ENCODE data around the gene HSPA9. TPM values are rescaled to one million over a fixed set of nuclear protein-coding genes. Genes with fewer than 3 reads are reported as not detected.

Gene HSPA9
- total and polyA plus RNA-seq, 9 of the 15 experiments (the other 6 are each of a cell fraction or from before 2014, with no cell fraction given), result 195 to 583 (median 514) TPM

DNA sequence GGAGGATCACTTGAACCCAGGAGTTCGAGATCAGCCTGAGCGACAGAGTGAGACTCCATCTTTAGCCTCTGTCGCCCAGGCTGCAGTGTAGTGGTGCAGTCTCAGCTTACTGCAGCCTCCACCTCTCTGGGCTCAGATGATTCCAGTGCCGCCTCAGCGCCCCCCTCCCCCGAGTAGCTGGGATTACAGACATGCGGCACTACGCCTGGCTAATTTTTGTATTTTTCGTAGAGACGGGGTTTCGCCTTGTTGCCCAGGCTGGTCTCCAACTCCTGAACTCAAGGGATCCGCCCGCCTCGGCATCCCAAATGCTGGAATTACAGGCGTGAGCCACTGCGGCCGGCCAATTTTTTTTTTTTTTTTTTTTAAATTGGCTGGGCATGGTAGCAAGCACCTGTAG is 2.3 kb upstream of the HSPA9 start:
- in situ Hi-C loops (cut with MboI), result no loop called here
- H3K4me2 ChIP-seq (ENCODE audit: insufficient read depth, low read length), result no peak overlapping the region

More for the DNA sequence above, 2.3 kb upstream of the HSPA9 start:
- Histone ChIP-seq H3K9ac (ENCODE audit: insufficient read depth in 1 of 2, low read depth in 2 of 2, low read length in 2 of 2) (no peak overlapping the region; a peak in 1 of 4 replicates), H2AFZ (ENCODE audit: low read depth, low read length) (0 out of 2 replicates have a peak overlapping the region, but pooled peaks have one; percentile 9), H3K79me2 (ENCODE audit: control insufficient read depth, insufficient read depth, low read length) (peaks cover 30% of the 10 kb centered on the region), H3K9me1 (ENCODE audit: control insufficient read depth, insufficient read depth, low read length) (no peaks in the 10 kb centered on the region), H3K4me1 (replicated peaks in 1 of 2; ENCODE audit: control insufficient read depth in 2 of 2, insufficient read depth in 2 of 2, low read length in 2 of 2) (peaks cover 11 to 21% of the 10 kb centered on the region in 2 experiments; a peak in 4 of 5 replicates), H4K20me1 (replicated peaks; ENCODE audit: control insufficient read depth, insufficient read depth, low read length) (no peaks in the 10 kb centered on the region), H3K27ac (ENCODE audit: extremely low read depth, low read depth, low read length) (no peak overlapping the region), H3K27me3 (ENCODE audit: control insufficient read depth in 2 of 2, insufficient read depth in 2 of 2, low read length in 2 of 2) (no peaks in the 10 kb centered on the region), H3K36me3 (ENCODE audit: control insufficient read depth, insufficient read depth, low read length) (peaks cover 21% of the 10 kb centered on the region), H3K9me3 (replicated peaks; ENCODE audit: control insufficient read depth, insufficient read depth, low read depth, low read length) (peaks cover 2% of the 10 kb centered on the region; the same call in 1 of the 2 replicates), H3K4me3 (no peak overlapping the region)
- BruUV-seq (replicated peaks), result no TSS peak
- DNase-seq (ENCODE audit: extremely low read depth in 1 of 4, low spot score in 3 of 4) (no peak), ATAC-seq (no peak), FAIRE-seq (no peak)
- ChIA-PET CTCF (ENCODE audit: low intra/inter-chr PET ratio) (no interaction called here), POLR2A (interaction anchor here (0.6 kb wide), 4 partner anchors 9 to 828 kb away, joined by 3 read pairs; no protein-coding TSS in a partner anchor)
- intact Hi-C loops (cut with micrococcal nuclease), result loop anchor here (5.0 kb wide), 3 partner anchors 125 to 765 kb away; partner anchors contain the start of gene PAIP2
- TF ChIP-seq BMI1 (IDR thresholded peaks at IDR 0.05; ENCODE audit: low read length) (no peak), ESRRB (CRISPR knock-in tag; IDR thresholded peaks at IDR 0.05; ENCODE audit: borderline replicate concordance) (no peak), MECOM (CRISPR knock-in tag; IDR thresholded peaks at IDR 0.05) (no peak), SNIP1 (IDR thresholded peaks at IDR 0.05; ENCODE audit: low read depth) (no peak), MEIS2 (IDR thresholded peaks at IDR 0.05; ENCODE audit: partially characterized antibody) (no peak), BCL6 (CRISPR knock-in tag; IDR thresholded peaks at IDR 0.05) (no peak), MYNN (IDR thresholded peaks at IDR 0.05) (no peak), MYNN (CRISPR knock-in tag; IDR thresholded peaks at IDR 0.05) (no peak), NRF1 (conservative IDR thresholded peaks at IDR 0.05 in 1 of 2, IDR thresholded peaks at IDR 0.05 in 1 of 2) (no peak), CBFA2T3 (IDR thresholded peaks at IDR 0.05) (no peak), KLF1 (tag; IDR thresholded peaks at IDR 0.05) (no peak), PML (IDR thresholded peaks at IDR 0.05; ENCODE audit: low read length) (no peak), HMG20B (CRISPR knock-in tag; IDR thresholded peaks at IDR 0.05) (no peak), PHB2 (IDR thresholded peaks at IDR 0.05; ENCODE audit: low read depth) (no peak), ZFP36 (IDR thresholded peaks at IDR 0.05; ENCODE audit: low read depth, low read length, partially characterized antibody) (no peak)
- TF ChIP-seq, protein P1, sequence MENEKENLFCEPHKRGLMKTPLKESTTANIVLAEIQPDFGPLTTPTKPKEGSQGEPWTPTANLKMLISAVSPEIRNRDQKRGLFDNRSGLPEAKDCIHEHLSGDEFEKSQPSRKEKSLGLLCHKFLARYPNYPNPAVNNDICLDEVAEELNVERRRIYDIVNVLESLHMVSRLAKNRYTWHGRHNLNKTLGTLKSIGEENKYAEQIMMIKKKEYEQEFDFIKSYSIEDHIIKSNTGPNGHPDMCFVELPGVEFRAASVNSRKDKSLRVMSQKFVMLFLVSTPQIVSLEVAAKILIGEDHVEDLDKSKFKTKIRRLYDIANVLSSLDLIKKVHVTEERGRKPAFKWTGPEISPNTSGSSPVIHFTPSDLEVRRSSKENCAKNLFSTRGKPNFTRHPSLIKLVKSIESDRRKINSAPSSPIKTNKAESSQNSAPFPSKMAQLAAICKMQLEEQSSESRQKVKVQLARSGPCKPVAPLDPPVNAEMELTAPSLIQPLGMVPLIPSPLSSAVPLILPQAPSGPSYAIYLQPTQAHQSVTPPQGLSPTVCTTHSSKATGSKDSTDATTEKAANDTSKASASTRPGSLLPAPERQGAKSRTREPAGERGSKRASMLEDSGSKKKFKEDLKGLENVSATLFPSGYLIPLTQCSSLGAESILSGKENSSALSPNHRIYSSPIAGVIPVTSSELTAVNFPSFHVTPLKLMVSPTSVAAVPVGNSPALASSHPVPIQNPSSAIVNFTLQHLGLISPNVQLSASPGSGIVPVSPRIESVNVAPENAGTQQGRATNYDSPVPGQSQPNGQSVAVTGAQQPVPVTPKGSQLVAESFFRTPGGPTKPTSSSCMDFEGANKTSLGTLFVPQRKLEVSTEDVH (IDR thresholded peaks at IDR 0.05; ENCODE audit: low read depth, partially characterized antibody), result no peak
- TF ChIP-seq, protein P2, sequence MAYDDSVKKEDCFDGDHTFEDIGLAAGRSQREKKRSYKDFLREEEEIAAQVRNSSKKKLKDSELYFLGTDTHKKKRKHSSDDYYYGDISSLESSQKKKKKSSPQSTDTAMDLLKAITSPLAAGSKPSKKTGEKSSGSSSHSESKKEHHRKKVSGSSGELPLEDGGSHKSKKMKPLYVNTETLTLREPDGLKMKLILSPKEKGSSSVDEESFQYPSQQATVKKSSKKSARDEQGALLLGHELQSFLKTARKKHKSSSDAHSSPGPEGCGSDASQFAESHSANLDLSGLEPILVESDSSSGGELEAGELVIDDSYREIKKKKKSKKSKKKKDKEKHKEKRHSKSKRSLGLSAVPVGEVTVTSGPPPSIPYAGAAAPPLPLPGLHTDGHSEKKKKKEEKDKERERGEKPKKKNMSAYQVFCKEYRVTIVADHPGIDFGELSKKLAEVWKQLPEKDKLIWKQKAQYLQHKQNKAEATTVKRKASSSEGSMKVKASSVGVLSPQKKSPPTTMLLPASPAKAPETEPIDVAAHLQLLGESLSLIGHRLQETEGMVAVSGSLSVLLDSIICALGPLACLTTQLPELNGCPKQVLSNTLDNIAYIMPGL (CRISPR knock-in tag; IDR thresholded peaks at IDR 0.05), result no peak
- WGBS (ENCODE audit: insufficient coverage, low coverage, missing lambda C conversion rate), result 90% methylated on average over 11 of the region's 17 CpGs

All from K562 (cell line).